ENCODE results near the gene ALOX12.
A peak's percentile ranks its signal among the peaks of the same experiment; 100 is the strongest.

The ALOX12 gene

DNA sequence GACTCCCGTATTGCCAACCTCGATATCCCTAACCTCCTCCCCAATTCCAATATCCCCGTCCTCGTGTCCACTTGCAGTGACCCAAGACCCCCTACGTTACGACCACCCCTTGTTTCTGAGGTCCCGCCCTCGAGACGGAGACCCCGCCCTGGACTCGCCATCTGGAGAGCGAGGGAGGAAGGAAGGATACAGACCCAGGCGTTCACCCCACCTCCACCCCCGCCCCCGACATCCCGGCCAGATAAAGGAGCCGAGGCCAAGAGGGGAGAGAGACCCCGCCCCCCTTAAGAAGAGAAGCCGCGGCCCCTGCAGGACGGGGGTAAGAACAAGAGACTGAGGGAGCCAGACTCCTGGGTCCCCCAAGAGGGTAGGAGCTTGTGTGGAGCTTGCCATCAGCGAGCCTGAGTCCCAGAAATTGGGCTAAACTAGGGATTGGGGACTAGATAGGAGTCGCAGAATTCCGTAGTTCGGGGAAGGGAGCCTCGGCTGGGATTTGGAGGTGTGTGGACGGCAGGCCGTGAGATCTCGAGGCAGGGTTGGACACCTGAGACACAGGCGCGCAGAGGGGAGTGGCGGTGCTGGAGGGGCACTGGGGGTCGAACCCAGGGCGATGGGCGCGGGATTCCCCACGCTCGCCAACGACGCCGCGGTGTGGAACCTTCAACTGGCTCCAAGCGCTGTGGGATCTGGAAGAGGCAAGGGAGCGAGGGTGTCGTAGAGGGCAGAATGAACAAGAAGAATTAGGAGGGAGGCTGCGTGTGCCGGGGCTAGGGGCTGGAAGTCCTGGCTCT is 27.1 kb downstream of the ALOX12 start, which contains the start of gene BCL6B:
TSS of gene BCL6B (plus strand) at position 270 of the 791 bp plus-strand sequence. CDS start 622 bp downstream, outside the sequence.
- Histone ChIP-seq H3K4me3 (ENCODE audit: low read depth, low read length) (peak within 1 kb of the TSS; percentile 46), H3K9me3 (ENCODE audit: severe bottlenecking) (no peaks in the 10 kb centered on the region), H3K27ac (peak within 1 kb of the TSS; percentile 60), H3K36me3 (no peaks in the 10 kb centered on the region; the same call in 1 of the 2 replicates), H3K27me3 (ENCODE audit: insufficient read depth, low read depth, severe bottlenecking) (no peaks in the 10 kb centered on the region)
- TF ChIP-seq, protein P1, sequence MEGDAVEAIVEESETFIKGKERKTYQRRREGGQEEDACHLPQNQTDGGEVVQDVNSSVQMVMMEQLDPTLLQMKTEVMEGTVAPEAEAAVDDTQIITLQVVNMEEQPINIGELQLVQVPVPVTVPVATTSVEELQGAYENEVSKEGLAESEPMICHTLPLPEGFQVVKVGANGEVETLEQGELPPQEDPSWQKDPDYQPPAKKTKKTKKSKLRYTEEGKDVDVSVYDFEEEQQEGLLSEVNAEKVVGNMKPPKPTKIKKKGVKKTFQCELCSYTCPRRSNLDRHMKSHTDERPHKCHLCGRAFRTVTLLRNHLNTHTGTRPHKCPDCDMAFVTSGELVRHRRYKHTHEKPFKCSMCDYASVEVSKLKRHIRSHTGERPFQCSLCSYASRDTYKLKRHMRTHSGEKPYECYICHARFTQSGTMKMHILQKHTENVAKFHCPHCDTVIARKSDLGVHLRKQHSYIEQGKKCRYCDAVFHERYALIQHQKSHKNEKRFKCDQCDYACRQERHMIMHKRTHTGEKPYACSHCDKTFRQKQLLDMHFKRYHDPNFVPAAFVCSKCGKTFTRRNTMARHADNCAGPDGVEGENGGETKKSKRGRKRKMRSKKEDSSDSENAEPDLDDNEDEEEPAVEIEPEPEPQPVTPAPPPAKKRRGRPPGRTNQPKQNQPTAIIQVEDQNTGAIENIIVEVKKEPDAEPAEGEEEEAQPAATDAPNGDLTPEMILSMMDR (IDR thresholded peaks at IDR 0.05; ENCODE audit: low read depth, low read length), result no peak
- DNase-seq, result peak; percentile 51

DNA sequence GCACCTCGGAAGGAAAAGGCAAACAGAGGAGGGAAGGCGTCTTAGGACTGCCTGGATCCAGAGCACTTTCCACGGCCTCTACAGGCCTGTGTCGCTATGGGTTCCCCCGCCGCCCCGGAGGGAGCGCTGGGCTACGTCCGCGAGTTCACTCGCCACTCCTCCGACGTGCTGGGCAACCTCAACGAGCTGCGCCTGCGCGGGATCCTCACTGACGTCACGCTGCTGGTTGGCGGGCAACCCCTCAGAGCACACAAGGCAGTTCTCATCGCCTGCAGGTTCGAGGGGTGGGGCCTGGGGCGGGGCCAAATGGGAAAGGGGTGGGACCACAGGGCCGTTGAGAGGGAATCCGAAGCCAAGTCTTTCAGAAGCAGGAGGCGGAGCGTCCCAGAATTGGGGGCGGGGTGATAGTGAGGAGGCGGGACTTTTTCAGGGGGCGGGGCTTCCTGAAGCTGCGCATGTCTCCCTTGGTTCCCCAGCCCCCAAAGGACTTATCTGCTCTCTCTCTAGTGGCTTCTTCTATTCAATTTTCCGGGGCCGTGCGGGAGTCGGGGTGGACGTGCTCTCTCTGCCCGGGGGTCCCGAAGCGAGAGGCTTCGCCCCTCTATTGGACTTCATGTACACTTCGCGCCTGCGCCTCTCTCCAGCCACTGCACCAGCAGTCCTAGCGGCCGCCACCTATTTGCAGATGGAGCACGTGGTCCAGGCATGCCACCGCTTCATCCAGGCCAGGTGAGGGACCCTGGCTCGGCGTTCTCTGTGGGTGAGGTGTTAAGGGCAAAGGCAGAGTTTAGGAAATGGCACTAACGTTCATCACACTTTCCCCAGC is 27.9 kb downstream of the ALOX12 start:
- TF ChIP-seq, protein P1 (IDR thresholded peaks at IDR 0.05; ENCODE audit: low read depth, low read length), result no peak
- peak overlapping the region; percentile 59 for H3K27ac ChIP-seq
- H3K27me3 ChIP-seq (ENCODE audit: insufficient read depth, low read depth, severe bottlenecking), result no peaks in the 10 kb centered on the region
- peak; percentile 89 for DNase-seq
- H3K36me3 ChIP-seq, result no peaks in the 10 kb centered on the region; the same call in 1 of the 2 replicates
- H3K4me3 ChIP-seq (ENCODE audit: low read depth, low read length), result peak overlapping the region; percentile 46
- H3K9me3 ChIP-seq (ENCODE audit: severe bottlenecking), result no peaks in the 10 kb centered on the region

DNA sequence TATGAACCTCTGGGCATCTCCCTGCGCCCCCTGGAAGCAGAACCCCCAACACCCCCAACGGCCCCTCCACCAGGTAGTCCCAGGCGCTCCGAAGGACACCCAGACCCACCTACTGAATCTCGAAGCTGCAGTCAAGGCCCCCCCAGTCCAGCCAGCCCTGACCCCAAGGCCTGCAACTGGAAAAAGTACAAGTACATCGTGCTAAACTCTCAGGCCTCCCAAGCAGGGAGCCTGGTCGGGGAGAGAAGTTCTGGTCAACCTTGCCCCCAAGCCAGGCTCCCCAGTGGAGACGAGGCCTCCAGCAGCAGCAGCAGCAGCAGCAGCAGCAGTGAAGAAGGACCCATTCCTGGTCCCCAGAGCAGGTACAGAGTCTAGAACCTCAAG is 28.5 kb downstream of the ALOX12 start:
- no peak for DNase-seq
- TF ChIP-seq, protein P1 (IDR thresholded peaks at IDR 0.05; ENCODE audit: low read depth, low read length), result no peak
- Histone ChIP-seq H3K27me3 (ENCODE audit: insufficient read depth, low read depth, severe bottlenecking) (no peaks in the 10 kb centered on the region), H3K4me3 (ENCODE audit: low read depth, low read length) (no peak overlapping the region), H3K27ac (no peak overlapping the region), H3K36me3 (no peaks in the 10 kb centered on the region; the same call in 1 of the 2 replicates), H3K9me3 (ENCODE audit: severe bottlenecking) (no peaks in the 10 kb centered on the region)

DNA sequence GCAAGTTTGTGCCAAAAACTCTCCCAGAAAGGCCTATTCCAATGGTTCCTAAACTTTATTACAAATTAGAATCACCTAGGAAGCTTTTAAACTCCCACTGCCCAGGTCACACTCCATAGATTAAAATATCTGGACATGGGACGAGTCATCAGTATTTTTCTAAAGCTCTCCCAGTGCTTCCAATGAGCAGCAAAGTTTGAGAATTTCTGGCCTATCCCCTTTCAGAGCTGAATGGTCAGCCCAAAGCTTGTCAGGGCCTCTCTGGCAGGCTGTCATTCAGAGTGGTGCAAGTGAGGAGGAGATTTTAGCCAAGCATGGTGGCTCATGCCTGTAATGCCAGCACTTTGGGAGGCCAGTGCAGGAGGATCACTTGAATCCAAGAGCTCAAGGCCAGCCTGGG is 29.4 kb downstream of the ALOX12 start:
- TF ChIP-seq, protein P1 (IDR thresholded peaks at IDR 0.05; ENCODE audit: low read depth, low read length), result no peak
- no peak for DNase-seq
- H3K36me3 ChIP-seq, result no peaks in the 10 kb centered on the region; the same call in 1 of the 2 replicates
- no peak overlapping the region for H3K4me3 ChIP-seq (ENCODE audit: low read depth, low read length)
- no peaks in the 10 kb centered on the region for H3K27me3 ChIP-seq (ENCODE audit: insufficient read depth, low read depth, severe bottlenecking)
- no peak overlapping the region for H3K27ac ChIP-seq
- H3K9me3 ChIP-seq (ENCODE audit: severe bottlenecking), result no peaks in the 10 kb centered on the region

DNA sequence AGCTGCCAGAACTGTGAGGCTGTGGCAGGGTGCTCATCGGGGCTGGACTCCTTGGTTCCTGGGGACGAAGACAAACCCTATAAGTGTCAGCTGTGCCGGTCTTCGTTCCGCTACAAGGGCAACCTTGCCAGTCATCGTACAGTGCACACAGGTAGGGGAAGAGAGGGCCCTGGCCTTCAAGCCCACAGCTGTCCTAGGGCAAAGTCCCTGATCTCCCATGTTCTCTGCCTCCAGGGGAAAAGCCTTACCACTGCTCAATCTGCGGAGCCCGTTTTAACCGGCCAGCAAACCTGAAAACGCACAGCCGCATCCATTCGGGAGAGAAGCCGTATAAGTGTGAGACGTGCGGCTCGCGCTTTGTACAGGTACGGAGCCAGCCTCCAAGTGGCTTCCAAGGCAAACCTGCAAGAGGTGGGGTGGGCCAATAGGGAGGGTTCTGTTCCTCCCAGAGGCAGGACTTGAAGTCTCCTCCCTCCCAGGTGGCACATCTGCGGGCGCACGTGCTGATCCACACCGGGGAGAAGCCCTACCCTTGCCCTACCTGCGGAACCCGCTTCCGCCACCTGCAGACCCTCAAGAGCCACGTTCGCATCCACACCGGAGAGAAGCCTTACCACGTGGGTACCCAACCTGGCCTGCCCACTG is 30.7 kb downstream of the ALOX12 start:
- no peaks in the 10 kb centered on the region; the same call in 1 of the 2 replicates for H3K36me3 ChIP-seq
- no peaks in the 10 kb centered on the region for H3K9me3 ChIP-seq (ENCODE audit: severe bottlenecking)
- H3K4me3 ChIP-seq (ENCODE audit: low read depth, low read length), result no peak overlapping the region
- H3K27ac ChIP-seq, result no peak overlapping the region
- TF ChIP-seq, protein P1 (IDR thresholded peaks at IDR 0.05; ENCODE audit: low read depth, low read length), result no peak
- DNase-seq, result no peak
- no peaks in the 10 kb centered on the region for H3K27me3 ChIP-seq (ENCODE audit: insufficient read depth, low read depth, severe bottlenecking)
